OCI-LY3 (cell line): ENCODE data around the gene GRID1.

Source experiments
- EZH2phosphoT487 ChIP-seq: fragments of 200-600 bp; shearing (Covaris generic); IDR thresholded peaks from 2 replicates; pipeline ENCODE4 v1.6.1; 2018; ENCODE audit warnings: antibody characterized with exemption, mixed run types, low read depth
- TF ChIP-seq, protein P1 (sequence below): fragments of 200-600, 300-600 bp; sonication (generic); IDR thresholded peaks from 2 replicates; pipeline ENCODE4 v1.5.1; 2014; ENCODE audit warnings: antibody characterized with exemption, low read length, low read depth

DNA sequence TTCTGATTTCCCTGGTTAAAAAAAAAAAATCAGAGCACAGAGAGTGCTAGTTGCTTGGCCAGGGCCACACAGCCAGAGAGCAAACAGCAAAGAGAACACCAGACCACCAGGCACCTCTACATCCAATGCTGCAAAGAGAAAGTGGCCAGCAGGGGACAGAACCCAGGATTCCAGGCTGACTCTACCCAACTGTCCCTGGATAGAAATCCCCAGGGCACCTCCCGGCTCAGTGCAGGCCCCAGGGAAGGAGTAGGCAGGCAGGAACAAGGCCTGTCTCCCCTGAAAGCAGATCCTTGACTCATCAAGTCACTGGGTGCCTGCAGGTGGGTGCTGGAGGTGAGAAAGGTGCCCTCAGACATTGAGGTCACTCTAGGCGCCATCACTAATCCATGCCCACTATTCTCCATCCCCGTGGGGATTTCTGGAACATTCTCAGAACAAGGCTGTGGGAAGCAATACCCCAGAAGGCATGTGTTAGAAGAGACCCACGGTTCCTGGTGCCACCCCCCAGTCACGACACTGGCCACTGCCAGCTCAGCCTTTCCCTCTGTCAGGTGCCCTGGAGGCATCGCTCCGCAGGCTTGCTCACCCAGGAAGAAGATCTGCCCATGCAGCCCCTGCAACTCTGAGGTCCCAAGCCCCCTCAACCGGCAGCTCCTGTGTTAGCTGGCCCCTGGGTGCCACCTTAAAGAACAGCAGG lies 154.8 kb downstream of the GRID1 start:
- TF ChIP-seq, protein P1, sequence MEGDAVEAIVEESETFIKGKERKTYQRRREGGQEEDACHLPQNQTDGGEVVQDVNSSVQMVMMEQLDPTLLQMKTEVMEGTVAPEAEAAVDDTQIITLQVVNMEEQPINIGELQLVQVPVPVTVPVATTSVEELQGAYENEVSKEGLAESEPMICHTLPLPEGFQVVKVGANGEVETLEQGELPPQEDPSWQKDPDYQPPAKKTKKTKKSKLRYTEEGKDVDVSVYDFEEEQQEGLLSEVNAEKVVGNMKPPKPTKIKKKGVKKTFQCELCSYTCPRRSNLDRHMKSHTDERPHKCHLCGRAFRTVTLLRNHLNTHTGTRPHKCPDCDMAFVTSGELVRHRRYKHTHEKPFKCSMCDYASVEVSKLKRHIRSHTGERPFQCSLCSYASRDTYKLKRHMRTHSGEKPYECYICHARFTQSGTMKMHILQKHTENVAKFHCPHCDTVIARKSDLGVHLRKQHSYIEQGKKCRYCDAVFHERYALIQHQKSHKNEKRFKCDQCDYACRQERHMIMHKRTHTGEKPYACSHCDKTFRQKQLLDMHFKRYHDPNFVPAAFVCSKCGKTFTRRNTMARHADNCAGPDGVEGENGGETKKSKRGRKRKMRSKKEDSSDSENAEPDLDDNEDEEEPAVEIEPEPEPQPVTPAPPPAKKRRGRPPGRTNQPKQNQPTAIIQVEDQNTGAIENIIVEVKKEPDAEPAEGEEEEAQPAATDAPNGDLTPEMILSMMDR, result no peak
- no peak for TF ChIP-seq EZH2phosphoT487
